D341Med (cell line): Measurements from ENCODE around the gene RAPGEF2.
"Not testable (repeated sequence)": the region's sequence is repeated elsewhere in the genome, so short reads cannot be mapped to it uniquely, and the experiment has no call there.

Experiments
- DNase-seq: peaks from one replicate; pipeline ENCODE4 v3.0.0; 2012; ENCODE audit warnings: low spot score

The RAPGEF2 gene

DNA sequence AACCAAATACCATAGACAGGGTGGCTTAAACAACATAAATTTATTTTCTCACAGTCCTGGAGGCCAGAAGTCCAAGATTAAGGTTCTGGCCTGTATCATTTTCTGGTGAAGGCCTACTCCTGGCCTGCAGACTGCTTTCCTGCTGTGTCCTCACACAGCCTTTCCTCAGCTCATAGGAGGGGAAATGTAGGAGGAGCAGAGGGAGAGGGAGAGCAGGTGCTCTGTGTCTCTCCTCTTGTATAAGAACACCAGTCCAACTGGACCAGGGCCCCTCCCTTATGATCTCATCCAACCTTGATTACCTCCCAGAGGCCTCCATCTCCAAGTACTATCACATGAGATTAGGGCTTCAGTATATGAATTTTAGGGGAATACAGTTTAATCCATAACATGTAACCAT lies 34.3 kb downstream of the RAPGEF2 start:
- DNase-seq: no peak

DNA sequence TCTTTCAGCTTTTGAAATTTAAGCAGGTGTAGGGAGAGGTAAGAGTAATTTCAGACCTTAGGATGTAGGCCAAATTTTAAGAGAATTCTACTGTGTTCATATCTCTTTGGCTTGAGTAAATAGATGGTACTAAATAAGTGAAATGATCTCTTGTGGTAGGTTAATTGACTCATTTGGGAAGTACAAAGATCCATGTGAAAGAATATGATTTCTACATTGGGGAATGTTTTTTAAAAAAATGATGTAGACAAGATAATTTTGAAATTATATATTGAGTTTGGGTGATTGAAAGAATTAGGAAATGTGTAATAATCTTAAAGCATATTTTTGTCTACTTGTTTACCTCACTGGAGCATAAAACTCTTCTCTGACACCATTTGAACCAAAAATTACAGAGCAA lies 35.6 kb downstream of the RAPGEF2 start:
- no peak for DNase-seq

GRCh38 chr4:159141193-159141592 lies 38.3 kb downstream of the RAPGEF2 start:
- no peak for DNase-seq

DNA sequence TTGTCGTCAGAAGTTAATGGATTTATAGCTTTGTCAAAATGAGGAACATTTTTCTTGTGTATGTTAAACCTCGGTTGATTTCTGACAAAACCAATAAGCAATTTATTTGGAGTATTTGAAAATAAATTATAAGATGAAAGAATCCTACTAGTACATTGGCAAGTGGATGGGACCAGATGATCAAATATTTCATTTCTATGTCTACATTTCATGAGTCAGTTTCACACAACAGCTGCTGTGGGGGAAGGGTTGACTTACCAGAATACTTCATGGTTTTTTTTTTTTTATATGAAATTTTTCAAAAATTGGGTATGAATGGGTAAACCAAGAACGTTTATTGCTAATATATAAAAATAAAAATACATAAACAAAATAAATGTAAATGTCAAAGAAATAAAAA lies 39.4 kb downstream of the RAPGEF2 start:
- no peak for DNase-seq

GRCh38 chr4:159142681-159143384 lies 40.0 kb downstream of the RAPGEF2 start:
- DNase-seq: no peak

- no peak for DNase-seq
Observed at GRCh38 chr4:159143687-159144086, 40.8 kb downstream of the RAPGEF2 start.

GRCh38 chr4:159144112-159144694 lies 41.3 kb downstream of the RAPGEF2 start:
- DNase-seq: no peak

DNA sequence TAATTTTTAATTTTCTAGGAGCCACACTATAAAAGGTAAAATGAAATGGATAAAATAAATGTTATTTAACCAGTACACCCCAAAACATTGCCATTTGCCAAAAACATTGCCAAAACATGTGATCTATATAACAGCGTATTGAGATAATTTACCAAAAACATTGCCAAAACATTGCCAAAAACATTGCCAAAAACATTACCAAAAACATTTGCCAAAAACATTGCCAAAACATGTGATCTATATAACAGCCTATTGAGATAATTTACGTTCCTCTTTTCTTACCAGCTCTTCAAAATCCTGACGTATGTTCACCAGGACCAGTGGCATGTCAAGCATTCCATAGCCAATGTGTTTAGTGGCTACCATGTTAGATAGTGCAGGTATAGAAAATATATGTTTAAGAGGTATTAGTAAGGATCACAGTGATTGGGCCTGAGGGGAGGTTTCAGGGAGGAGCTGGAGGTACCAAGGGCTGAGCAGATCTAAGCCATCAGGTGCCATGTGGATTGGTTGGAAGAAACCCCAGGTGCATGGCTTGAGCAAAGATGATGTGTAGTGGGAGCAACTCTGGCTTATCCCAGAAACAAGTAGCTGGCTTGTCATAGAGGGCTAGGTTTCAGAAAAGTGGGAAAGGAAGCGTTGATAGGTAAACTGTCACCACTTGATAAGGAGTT lies 42.6 kb downstream of the RAPGEF2 start:
- no peak for DNase-seq

- DNase-seq: no peak
Observed at GRCh38 chr4:159145992-159146330, 43.1 kb downstream of the RAPGEF2 start.

DNA sequence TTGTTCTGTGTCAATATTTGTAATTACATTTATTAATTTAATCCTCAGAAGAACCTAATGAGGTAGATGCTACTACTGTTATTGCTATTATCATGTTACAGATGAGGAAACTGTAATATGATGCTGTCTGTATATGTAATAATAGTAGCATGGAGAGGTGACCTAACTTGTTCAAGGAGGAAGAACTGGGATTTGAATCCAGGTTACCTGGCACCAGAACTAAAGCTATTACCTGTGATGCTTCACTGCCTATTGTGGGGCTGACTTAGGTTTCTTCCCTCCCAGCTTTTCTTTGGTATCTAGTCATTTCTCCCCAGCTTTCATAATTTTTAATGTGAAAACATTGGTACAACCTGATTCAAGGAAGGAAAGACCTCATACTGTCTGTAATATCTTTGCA lies 43.6 kb downstream of the RAPGEF2 start:
- no peak for DNase-seq

GRCh38 chr4:159148441-159148840 lies 45.6 kb downstream of the RAPGEF2 start:
- DNase-seq: no peak

DNA sequence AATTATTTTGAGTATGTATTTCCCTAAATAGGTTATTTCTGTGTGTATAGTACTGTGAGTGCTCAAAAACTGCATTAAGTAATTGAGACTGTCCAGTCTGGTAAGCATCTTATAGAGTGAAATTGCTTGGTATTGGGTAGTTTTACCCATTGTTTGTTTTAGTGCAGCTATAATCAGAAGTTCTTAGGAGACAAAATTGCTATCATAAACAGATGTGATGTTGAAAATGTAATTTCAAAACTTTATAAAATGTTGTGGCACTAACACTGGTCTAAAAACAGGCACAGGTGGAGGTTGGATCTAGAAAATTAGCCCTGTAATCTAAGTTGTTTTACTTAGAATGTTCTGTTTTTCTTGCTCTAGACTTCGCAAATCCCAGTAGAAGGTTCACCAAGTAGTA lies 46.8 kb downstream of the RAPGEF2 start:
- DNase-seq: no peak

GRCh38 chr4:159150396-159150795 lies 47.5 kb downstream of the RAPGEF2 start:
- no peak for DNase-seq

GRCh38 chr4:159150821-159151390 lies 48.0 kb downstream of the RAPGEF2 start:
- no peak for DNase-seq

- no peak for DNase-seq
Observed at GRCh38 chr4:159151689-159152088, 48.8 kb downstream of the RAPGEF2 start.

- DNase-seq: no peak
Observed at GRCh38 chr4:159152181-159152580, 49.3 kb downstream of the RAPGEF2 start.

GRCh38 chr4:159153669-159154068 lies 50.8 kb downstream of the RAPGEF2 start:
- no peak for DNase-seq

GRCh38 chr4:159155119-159155518 lies 52.2 kb downstream of the RAPGEF2 start:
- no peak for DNase-seq

DNA sequence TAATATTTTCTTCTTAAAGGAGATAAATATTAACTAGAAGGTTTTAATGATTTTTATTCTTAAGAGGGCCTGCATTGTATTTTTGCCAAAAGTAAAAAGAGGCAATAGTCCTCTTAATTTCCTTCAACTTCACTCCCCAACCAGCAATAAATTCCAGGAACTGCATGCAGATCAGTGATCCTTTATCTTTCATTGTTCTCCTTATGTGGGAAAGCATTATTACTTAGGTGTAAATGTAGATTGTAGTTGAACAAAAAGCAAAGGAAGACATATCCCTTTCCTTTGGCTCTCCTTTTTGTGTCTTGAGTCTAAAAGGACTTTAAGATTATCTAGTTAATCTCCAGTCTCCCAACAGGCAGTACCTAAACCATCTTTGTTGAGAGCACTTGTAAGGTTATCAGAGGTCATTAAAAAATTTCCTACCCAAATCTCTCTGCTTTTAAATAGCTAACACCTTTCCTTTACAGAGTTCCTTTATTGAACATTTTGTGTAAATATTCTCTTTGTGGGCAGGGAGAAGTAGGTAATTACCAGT lies 55.3 kb downstream of the RAPGEF2 start:
- no peak for DNase-seq

- DNase-seq: no peak
Observed at GRCh38 chr4:159158985-159159384, 56.1 kb downstream of the RAPGEF2 start.

DNA sequence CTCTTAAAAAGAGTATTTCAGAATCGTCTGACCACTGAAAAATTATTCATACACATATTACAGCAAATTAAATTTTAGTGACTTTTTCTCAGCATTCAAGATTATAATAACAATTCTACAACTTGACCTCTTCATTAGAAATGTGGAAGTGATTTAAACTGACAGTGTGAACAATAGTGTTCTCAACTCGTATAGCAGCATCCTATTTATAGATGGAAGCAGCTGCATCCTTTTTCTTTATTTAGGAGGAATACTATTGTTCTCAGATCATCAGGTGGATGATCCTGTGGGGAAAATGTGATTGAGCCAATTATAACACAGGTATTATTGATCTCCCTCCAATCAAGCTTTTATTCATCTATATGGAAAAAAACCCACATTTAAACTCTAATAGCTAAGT lies 56.7 kb downstream of the RAPGEF2 start:
- DNase-seq: no peak

DNA sequence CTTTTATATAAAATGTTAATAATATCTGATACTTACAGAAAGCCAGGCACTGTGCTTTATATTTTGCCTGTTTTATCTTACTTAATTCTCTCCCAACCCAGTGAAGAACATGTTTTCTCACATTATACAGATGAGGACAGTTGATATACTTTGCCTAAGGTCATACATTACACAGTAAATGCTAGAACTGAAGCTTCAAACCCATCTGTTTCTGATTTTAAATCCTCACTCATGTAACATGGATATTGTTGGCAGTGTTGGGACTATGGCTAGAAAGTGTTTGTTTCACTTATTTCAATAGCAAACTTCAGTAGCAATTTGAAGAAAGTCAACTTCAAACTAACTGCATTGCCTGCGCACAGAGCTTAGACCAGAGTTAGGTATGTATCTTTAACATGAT lies 57.4 kb downstream of the RAPGEF2 start:
- DNase-seq: no peak

DNA sequence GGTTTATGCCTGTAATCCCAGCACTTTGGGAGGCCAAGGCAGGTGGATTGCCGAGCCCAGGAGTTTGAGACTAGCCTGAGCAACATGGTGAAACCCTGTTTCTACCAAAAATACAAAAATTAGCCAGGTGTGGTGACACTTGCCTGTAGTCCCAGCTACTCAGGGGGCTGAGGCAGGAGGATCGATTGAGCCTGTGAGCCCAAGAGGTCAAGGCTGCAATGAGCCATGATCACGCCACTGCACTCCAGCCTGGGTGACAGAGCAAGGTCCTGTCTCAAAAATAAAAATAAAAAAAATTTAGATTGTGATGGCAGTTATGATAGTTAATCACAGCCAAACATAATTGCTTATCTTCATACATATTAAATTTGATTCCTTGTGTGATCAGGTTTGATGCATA lies 58.6 kb downstream of the RAPGEF2 start:
- not testable (repeated sequence) for DNase-seq
